Caco-2 (cell line): ENCODE results near the gene RBM17. TPM values are rescaled to one million over a fixed set of nuclear protein-coding genes. Genes with fewer than 3 reads are reported as not detected.

ENCODE experiments used
- BruUV-seq: library from RNA; stranded (reverse); fragments of 400-500 nt; replicated peaks from 2 replicates; lab custom pipeline; 2021; lab: Mats Ljungman, UMichigan
- CTCF ChIA-PET: fragments of 300-600 bp; sonication (Branson Sonifier 250); formaldehyde crosslinking; loops from one replicate; lab custom pipeline; 2022; ENCODE audit warnings: antibody characterized with exemption; lab: Charles Lee
- POLR2A ChIA-PET: fragments of 300-600 bp; sonication (Branson Sonifier 250); formaldehyde crosslinking; loops from one replicate; lab custom pipeline; 2022; ENCODE audit warnings: antibody characterized with exemption; lab: Charles Lee
- DNase-seq, 2 experiments: peaks; one replicate each; pipeline versions ENCODE4 v3.0.0 to v3.0.0-alpha.2; 2020 to 2022
- H3K27me3 ChIP-seq: replicated peaks from 2 replicates; pipeline ENCODE4 v1.6.0; 2011; ENCODE audit warnings: low read length; ENCODE audit not compliant: control insufficient read depth, insufficient read depth
- H3K36me3 ChIP-seq: 2 replicates; pipeline ENCODE4 v1.5.1; 2011; ENCODE audit warnings: low read length; ENCODE audit not compliant: control insufficient read depth, insufficient read depth
- H3K4me1 ChIP-seq: fragments of 250-450 bp; sonication (Bioruptor Pico); 2 replicates; pipeline ENCODE4 v1.5.1; 2020; ENCODE audit warnings: mild to moderate bottlenecking
- H3K4me3 ChIP-seq: 2 replicates; pipeline ENCODE4 v1.5.1; 2011; ENCODE audit warnings: low read depth, mild to moderate bottlenecking, control low read depth, low read length
- H3K9me3 ChIP-seq: fragments of 250-450 bp; sonication (Bioruptor Pico); 2 replicates; pipeline ENCODE4 v1.5.1; 2020; ENCODE audit warnings: mild to moderate bottlenecking, moderate library complexity
- H3K27ac Mint-ChIP-seq: one replicate; pipeline ENCODE4 v1.8.0; 2022; ENCODE audit warnings: mixed read lengths; ENCODE audit not compliant: unreplicated experiment
- H3K27me3 Mint-ChIP-seq: one replicate; pipeline ENCODE4 v1.8.0; 2022; ENCODE audit warnings: mixed read lengths; ENCODE audit not compliant: insufficient read depth, unreplicated experiment
- H3K36me3 Mint-ChIP-seq: one replicate; pipeline ENCODE4 v1.8.0; 2022; ENCODE audit warnings: mild to moderate bottlenecking, mixed read lengths; ENCODE audit not compliant: insufficient read depth, unreplicated experiment
- H3K4me1 Mint-ChIP-seq: one replicate; pipeline ENCODE4 v1.8.0; 2022; ENCODE audit warnings: low read depth, mixed read lengths; ENCODE audit not compliant: unreplicated experiment
- H3K4me3 Mint-ChIP-seq: one replicate; pipeline ENCODE4 v1.8.0; 2022; ENCODE audit warnings: mild to moderate bottlenecking, moderate library complexity, mixed read lengths; ENCODE audit not compliant: unreplicated experiment
- H3K9me3 Mint-ChIP-seq: one replicate; pipeline ENCODE4 v1.8.0; 2022; ENCODE audit warnings: mixed read lengths; ENCODE audit not compliant: unreplicated experiment
- intact Hi-C: fragments of 100-400 bp; cut with micrococcal nuclease; formaldehyde crosslinking; loops from one replicate; pipeline ENCODE4 v1.10.0; 2022; ENCODE audit not compliant: unreplicated experiment
- total RNA-seq: library from RNA; stranded (reverse); gene quantifications from 2 replicates; pipeline ENCODE4 v1.2.3, GENCODE V29; 2022
- TF ChIP-seq, protein P1 (sequence below), 2 experiments: fragments of 200-600 bp in 1 of 2; IDR thresholded peaks; 1 replicate in 1 of 2; 2 replicates in 1 of 2; pipeline versions ENCODE4 v1.5.1 to v1.8.0; 2011 to 2022; ENCODE audit warnings: antibody characterized with exemption in 1 of 2, control low read depth in 1 of 2, inconsistent platforms in 1 of 2, low read depth in 1 of 2, low read length in 1 of 2, mild to moderate bottlenecking in 1 of 2, moderate library complexity in 1 of 2; ENCODE audit not compliant: insufficient read depth in 1 of 2, severe bottlenecking in 1 of 2, unreplicated experiment in 1 of 2

Gene RBM17
- total RNA-seq, 1 experiment from 2014 or later = 290 TPM

GRCh38 chr10:6054884-6055283, 34.0 kb upstream of the RBM17 start:
- peaks cover 32% of the 10 kb centered on the region for H3K27me3 Mint-ChIP-seq
- CTCF ChIA-PET = no interaction called here
- POLR2A ChIA-PET = no interaction called here
- TF ChIP-seq, protein P1, sequence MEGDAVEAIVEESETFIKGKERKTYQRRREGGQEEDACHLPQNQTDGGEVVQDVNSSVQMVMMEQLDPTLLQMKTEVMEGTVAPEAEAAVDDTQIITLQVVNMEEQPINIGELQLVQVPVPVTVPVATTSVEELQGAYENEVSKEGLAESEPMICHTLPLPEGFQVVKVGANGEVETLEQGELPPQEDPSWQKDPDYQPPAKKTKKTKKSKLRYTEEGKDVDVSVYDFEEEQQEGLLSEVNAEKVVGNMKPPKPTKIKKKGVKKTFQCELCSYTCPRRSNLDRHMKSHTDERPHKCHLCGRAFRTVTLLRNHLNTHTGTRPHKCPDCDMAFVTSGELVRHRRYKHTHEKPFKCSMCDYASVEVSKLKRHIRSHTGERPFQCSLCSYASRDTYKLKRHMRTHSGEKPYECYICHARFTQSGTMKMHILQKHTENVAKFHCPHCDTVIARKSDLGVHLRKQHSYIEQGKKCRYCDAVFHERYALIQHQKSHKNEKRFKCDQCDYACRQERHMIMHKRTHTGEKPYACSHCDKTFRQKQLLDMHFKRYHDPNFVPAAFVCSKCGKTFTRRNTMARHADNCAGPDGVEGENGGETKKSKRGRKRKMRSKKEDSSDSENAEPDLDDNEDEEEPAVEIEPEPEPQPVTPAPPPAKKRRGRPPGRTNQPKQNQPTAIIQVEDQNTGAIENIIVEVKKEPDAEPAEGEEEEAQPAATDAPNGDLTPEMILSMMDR (IDR thresholded peaks at IDR 0.05; ENCODE audit: insufficient read depth in 1 of 2, low read depth in 1 of 2, low read length in 1 of 2, severe bottlenecking in 1 of 2, unreplicated experiment in 1 of 2) = no peak
- H3K4me1 Mint-ChIP-seq = peaks cover under 1% of the 10 kb centered on the region
- BruUV-seq = no TSS peak
- Histone ChIP-seq H3K4me1 (no peaks in the 10 kb centered on the region), H3K27me3 (0 out of 2 replicates have a peak, but pooled peaks cover 1% of the 10 kb centered on the region), H3K4me3 (no peak overlapping the region), H3K36me3 (no peaks in the 10 kb centered on the region), H3K9me3 (no peaks in the 10 kb centered on the region)
- intact Hi-C loops = no loop called here
- H3K27ac Mint-ChIP-seq = no peak overlapping the region
- no peak for DNase-seq
- no peaks in the 10 kb centered on the region for H3K9me3 Mint-ChIP-seq
- H3K36me3 Mint-ChIP-seq = no peaks in the 10 kb centered on the region
- H3K4me3 Mint-ChIP-seq = no peak overlapping the region

DNA sequence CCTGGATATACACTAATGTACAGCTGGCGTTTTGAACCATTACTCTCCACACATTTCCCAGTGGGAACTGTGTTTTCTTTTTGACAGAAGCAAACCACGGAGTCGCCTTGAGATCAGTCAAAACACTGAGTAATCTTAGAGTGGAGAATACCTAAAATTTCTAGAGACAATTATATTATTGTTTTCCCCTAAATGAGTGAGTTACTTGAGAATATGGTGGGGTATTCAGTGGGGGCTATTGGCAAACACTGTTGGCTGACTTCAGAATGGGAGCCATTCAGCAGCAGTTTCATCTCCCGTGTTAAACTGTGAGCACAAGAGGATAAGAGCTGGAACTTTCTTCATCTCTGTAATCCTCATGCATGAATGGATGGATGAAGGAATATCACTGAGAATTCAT, 32.9 kb upstream of the RBM17 start:
- H3K27me3 ChIP-seq = no peaks in the 10 kb centered on the region
- no peak overlapping the region for H3K4me3 ChIP-seq
- POLR2A ChIA-PET = no interaction called here
- TF ChIP-seq, protein P1 (IDR thresholded peaks at IDR 0.05; ENCODE audit: insufficient read depth in 1 of 2, low read depth in 1 of 2, low read length in 1 of 2, severe bottlenecking in 1 of 2, unreplicated experiment in 1 of 2) = no peak
- no TSS peak for BruUV-seq
- Mint-ChIP-seq H3K4me1 (no peaks in the 10 kb centered on the region), H3K9me3 (no peaks in the 10 kb centered on the region), H3K27ac (no peak overlapping the region), H3K36me3 (no peaks in the 10 kb centered on the region), H3K27me3 (peaks cover 32% of the 10 kb centered on the region), H3K4me3 (no peak overlapping the region)
- intact Hi-C loops = no loop called here
- H3K4me1 ChIP-seq = no peaks in the 10 kb centered on the region
- CTCF ChIA-PET = no interaction called here
- DNase-seq = no peak
- no peaks in the 10 kb centered on the region for H3K36me3 ChIP-seq
- no peaks in the 10 kb centered on the region for H3K9me3 ChIP-seq

DNA sequence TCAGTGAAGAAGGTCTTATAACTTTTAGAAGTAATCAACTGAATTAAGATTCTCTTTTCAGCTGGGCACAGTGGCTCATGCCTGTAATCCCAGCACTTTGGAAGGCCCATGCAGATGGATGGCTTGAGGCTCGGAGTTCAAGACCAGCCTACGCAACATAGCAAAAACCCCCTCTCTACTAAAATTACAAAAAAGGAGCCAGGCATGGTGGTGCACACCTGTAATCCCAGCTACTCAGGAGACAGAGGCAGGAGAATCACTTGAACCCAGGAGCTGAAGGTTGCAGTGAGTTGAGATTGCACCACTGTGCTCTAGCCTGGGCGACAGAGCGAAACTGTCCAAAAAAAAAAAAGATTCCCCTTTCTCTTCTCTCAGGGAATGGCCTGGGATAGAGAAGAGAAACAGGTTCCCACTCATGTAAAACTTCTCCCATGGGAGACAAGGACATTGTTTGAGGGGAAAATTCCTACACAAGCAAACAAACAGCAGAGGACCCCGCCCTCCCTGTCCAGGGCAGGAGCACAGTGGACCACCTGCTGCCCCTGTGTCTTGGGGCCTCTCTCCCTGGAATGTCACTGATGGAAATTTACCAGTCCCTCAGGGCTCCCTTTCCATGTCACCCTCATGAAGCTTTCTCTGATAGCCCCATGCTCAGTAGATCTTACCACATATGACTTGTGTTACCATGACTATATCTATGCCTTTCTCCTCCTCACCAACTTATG, 32.3 kb upstream of the RBM17 start:
- H3K36me3 Mint-ChIP-seq = no peaks in the 10 kb centered on the region
- H3K27me3 Mint-ChIP-seq = peaks cover 32% of the 10 kb centered on the region
- no peaks in the 10 kb centered on the region for H3K9me3 Mint-ChIP-seq
- no peak overlapping the region for H3K4me3 ChIP-seq
- BruUV-seq = no TSS peak
- H3K4me1 Mint-ChIP-seq = no peaks in the 10 kb centered on the region
- no peaks in the 10 kb centered on the region for H3K9me3 ChIP-seq
- H3K4me1 ChIP-seq = no peaks in the 10 kb centered on the region
- H3K4me3 Mint-ChIP-seq = no peak overlapping the region
- no peak for DNase-seq
- H3K36me3 ChIP-seq = no peaks in the 10 kb centered on the region
- H3K27ac Mint-ChIP-seq = no peak overlapping the region
- POLR2A ChIA-PET = no interaction called here
- TF ChIP-seq, protein P1 (IDR thresholded peaks at IDR 0.05; ENCODE audit: insufficient read depth in 1 of 2, low read depth in 1 of 2, low read length in 1 of 2, severe bottlenecking in 1 of 2, unreplicated experiment in 1 of 2) = no peak
- CTCF ChIA-PET = interaction anchor here (0.7 kb wide), 1 partner anchor 348 kb away, joined by 3 read pairs; no protein-coding TSS in a partner anchor
- intact Hi-C loops = no loop called here
- no peaks in the 10 kb centered on the region for H3K27me3 ChIP-seq
